ENCODE data around the gene TMBIM6.
"Not testable (repeated sequence)": the region's sequence is repeated elsewhere in the genome, so short reads cannot be mapped to it uniquely, and the experiment has no call there.

TMBIM6 gene

DNA sequence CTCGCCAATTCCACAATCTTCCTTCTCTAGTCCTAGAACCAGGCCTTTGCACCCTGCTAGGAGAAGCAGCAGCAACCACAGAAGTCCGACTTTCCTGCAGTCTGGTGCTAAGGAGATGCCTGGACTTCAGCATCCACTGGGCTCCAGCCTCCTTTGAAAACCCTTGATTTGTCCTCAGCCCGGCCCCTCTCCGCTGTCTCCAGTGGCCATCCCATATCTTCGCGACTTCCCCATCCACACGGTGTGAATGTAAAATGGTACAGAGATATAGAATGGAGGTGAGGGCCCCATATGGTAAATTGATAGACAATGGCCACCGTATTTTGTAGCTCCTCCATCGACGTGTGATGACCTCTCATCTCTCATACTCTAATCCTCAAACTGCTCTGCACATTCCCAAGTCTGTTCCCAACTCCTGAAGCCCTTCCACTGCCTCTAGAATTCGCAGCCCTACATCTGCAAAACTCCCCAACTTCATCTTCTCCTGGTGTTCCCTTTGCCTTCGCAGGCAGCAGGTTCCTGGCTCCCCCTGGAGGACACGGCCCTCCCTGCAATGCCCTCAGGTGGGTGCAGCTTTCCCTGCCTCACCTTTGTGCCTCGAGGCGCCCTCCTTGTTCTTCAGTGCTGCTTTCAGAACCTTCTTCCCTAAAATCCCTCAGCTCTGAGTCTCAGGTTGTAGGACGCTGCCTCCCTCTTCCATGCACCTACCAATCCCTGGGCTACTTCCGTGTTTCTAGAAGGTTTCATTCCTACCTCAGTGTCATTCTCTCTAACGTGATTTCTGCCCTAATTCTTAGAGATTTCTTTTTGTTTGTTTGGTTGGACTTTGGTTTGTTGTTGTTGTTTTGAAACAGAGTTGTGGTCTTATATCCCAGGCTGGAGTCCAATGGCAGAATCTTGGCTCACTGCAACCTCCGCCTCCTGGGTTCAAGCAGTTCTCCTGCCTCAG is 36.7 kb downstream of the TMBIM6 start:
- peak; percentile 71 to 83 for DNase-seq

DNA sequence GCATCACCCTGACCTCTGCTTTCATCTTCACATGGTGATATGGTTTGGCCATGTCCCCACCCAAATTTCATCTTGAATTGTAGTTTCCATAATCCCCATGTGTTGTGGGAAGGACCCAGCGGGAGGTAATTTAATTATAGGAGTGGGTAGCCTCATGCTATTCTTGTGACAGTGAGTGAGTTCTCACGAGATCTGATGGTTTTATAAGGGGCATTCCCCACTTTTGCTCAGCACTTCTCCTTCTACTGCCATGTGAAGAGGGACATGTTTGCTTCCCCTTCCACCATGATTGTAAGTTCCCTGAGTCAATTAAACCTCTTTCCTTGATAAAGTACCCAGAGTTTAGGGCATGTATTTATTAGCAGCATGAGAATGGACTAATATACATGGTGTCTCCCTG is 38.2 kb downstream of the TMBIM6 start:
- DNase-seq = no peak

DNA sequence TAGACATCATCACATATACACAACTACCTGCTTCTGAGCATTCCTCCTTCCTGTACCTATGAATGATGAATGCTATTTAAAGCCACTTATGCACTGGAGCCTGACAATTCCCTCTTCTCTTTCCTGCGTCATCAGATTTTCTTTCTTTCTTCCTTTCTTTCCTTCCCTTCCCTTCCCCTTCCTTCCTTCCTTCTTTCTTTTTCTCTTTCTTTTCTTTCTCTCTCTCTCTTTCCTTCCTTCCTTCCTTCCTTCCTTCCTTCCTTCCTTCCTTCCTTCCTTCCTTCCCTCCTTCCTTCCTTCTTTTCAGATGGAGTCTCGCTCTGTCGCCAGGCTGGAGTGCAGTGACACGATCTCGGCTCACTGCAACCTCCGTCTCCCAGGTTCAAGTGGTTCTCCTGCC is 39.6 kb downstream of the TMBIM6 start:
- DNase-seq = not testable (repeated sequence)

DNA sequence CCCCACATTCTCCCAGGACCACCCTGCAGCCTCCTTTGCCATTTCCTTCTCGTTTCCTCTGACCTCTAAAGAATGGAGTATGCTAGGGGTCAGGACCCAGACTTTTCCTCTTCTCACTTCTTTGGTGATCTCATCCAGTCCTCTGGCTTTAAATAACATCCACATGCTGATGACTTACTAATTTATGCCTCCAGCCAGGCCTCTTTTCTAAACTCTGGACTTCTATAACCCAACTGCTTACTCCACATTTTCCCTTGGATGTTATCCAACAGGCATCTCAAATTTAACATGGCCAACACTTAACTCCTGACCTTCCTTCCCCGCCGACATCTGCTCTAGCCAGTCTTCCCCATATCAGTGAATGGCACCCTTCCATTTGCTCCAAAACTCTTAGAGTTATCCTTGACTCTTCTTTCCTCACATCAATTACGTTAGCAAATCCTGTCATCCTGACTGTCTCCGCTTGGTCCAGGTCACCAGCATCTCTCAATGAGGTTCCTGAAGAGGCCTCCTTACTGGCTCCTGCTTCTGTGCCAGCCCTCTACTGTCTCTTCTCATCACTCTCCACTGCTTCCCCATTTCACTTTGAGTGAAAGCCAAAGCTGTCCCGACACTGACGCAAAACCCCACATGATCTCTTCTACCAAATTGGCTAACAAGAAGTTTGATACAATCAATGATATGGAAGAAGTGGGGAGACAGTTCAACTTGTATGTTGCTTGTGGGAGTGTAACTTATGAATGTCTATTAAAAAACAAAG is 42.7 kb downstream of the TMBIM6 start:
- no peak for DNase-seq

DNA sequence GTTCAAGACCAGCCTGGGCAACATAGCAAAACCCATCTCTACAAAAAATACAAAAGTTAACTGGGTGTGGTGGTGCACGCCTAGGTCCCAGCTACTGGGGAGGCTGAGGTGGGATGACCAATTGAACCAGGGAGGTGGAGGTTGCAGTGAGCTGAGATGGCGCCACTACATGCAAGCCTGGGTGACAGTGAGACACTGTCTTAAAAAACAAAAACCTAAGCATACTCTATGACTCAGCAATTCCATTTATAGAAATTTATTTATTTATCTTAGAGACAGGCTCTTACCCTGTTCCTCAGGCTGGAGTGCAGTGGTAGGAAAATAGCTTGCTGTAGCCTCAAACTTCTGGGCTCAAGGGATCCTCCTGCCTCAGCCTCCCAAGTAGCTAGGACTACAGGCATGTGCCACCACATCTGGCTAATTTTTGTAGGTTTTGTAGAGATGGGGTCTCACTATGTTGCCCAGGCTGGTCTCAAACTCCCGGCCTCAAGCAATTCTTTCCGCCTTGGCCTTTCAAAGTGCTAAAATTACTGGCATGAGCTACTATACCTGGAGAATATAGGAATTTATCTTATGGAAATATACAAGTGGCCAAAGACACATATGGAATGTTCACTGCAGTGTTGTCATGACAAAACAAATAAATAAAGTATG is 43.5 kb downstream of the TMBIM6 start:
- no peak for DNase-seq

DNA sequence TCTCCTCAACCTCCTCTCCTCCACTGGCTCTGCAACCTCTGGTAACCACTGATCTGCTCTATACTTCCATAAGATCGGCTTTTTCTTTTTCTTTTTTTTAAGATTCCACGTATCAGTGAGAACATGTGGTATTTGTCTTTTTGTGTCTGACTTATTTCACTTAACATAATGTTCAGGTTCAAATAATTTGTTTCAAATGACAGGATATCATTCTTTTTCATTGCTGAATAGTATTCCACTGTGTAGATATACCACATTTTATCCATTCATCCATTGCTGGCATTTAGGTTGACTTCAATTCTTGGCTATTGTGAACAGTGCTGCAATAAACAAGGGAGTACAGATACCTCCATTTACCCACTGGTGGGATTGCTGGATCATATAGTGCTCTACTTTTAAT is 46.3 kb downstream of the TMBIM6 start:
- no peak for DNase-seq

DNA sequence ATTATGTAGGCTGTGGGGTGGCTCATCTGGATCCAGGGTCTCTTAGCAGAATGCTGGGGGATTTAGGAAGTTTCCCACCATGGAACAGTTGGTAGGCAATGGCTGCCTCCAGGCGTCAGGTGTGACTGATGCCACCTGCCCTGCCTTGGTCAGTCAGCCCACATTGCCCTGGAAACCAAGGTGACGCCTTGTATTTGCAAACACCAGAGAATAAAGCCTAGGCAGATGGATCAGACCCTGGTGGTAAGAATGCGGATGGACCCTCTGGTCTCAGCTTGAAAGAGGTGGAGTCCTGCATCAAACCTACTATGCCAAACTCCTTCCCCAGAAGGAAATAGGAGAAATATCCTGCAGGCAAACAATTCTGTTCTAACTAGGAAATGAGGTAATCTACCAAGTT is 48.6 kb downstream of the TMBIM6 start:
- no peak for DNase-seq

DNA sequence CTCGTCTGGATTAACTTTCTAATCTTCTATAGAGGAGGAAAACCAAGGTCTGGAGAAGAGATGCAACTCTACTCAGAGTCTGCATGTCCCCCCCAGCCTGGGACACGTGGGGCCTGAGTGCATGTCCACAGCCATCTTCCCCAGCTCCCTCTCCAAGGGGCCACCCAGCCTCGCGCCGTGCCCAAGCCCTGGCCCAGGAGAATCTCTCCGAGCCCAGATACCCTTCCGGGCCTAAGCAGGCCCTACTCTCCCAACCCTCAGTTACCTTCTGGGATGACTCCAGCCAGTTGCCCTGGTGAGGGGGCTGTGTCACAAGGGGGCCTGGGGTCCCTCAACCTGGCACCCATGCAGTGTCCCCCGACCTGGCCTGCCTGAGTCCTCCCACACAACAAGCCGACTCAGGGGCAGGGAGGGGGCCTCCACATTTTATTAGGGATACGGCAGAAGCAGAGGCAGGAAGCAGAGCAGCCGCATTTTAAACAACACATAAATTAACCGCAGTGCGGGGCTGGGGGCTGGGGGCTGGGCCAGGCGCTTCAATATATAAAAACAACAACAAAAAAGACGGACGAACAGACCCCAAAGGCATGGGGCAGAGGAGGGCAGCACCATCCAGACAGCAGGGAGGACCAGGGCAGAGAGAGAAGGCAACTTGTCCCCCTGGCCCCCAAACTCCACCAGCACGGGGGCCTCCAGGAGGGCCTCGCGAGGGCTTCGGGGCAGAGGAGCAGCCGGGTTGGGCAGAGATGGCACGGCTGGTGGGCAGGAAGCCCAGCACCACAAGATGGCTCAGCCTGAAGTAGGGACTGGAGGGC is 49.6 kb downstream of the TMBIM6 start:
- no peak for DNase-seq

DNA sequence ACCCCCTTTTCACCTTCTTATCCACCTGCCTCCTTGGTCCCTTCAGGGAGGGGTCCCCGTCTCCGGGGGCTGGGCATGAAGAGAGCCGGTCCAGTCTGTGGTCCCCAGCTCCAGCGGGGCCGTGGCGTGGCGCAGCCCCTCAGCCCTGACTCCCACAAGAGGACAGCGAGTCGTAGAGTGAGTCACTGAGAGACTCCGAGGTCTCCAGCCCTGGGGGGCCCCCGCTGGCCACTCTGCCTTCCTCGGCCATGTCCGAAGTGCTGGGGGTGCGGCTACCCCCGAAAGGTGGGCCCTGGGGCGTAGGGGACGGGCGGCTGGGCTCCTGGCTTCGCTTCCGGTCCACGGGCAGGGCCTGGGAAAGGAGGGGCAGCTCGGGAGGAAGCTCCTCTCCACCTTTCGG is 50.3 kb downstream of the TMBIM6 start:
- no peak for DNase-seq

DNA sequence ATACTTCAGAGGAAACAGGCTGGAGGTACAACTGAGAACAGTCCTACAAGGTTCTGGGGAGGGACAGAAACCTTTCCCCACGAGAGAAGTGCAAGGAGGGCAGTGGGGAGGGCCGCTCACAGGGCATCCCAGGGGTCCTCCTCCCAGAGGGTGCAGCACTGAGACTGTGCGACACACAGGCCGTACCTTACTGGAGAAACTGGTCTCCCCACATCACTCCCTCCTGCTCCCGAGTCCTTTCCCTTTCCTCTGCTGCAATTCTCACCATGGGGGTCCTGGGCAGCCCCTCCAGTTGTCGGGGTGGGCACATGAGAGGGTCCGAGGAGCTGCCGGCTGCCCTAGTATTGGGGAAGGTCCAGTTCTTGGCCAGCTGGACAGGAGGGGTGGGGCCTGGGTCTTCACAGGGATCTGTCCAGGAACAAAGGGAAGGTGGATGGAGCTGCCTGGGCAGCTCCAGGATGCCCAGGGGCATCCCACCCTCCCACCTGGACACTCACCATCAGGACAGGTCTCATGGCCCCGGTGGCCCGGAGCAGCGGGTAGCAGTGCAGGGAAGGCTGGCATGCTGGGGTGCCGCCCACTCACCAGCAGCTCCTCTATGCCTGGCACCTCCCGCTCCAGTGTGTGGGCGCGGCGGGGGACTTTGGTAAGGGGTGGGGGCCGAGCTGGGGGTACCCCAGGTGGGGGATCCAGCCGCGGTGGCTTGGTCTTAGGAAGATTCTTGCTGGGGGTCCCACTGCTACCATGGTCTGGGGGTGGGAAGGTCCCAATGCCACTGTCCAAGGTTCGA is 51.0 kb downstream of the TMBIM6 start:
- DNase-seq = no peak

DNA sequence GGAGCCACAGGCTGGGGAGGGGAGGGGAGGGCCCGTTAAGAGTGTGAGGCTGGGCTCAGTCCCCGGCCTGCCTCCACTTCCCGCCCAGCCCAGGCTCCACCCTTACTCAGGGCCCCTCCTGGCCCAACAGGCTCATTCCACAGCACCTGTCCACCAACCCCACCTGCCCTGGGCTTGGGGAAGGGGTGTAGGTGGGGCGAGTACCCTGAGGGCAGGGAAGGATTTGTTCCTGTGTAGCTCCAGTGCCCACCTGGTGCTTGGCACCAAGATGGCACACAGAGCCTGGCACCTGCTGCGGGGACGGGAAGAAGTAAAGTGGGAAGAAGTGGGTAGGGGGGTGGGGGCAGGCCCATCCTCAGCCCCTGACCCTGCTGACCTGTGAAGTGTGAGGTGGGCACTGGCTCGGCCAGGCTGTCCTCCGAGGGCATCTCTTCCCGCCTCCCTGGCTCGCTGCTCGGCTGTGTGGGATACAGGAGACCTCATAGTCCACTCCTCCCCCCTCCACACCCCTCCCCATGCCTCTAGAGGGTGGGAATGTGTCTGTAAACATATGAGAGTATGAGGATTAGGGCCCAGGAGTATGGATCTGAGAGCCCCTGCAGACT is 51.7 kb downstream of the TMBIM6 start:
- DNase-seq = no peak

DNA sequence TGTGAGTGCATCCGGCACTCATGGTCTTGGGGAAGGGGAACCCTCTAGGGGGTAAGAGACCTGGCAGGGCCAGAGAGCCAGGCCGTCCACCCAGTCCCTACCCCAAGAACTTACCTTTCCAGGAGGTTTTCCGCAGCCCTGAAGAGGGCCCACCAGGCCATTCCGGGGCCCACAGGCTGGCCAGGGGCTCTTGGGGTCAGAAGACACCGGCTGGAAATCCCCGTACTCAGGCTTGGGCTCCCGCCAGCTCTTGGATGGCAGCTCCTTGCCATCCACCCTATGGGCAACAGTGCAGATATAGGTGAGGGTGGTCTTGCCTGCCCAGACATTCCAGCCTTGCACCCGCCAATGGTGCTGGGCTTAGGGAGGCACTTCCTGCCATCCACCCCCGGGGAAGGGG is 52.3 kb downstream of the TMBIM6 start:
- no peak for DNase-seq

DNA sequence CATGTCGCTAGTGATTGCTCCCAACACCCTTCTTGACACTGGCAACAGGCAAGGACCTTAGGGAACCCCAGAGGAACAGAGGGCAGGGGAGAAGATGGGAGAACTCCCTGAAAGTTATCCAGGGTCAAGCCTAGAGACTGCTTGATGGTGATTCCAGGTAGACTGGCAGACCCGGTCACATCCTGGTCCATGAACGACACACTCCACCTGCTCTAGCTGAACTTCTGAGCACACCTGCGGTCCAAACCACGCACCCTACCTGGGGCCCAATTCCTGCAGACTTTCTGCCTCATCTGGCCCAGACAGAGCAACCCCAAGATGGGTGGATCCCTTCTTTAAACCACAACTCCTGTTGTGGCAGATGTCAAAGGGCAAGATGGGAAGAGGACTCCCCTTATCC is 52.7 kb downstream of the TMBIM6 start:
- no peak for DNase-seq

DNA sequence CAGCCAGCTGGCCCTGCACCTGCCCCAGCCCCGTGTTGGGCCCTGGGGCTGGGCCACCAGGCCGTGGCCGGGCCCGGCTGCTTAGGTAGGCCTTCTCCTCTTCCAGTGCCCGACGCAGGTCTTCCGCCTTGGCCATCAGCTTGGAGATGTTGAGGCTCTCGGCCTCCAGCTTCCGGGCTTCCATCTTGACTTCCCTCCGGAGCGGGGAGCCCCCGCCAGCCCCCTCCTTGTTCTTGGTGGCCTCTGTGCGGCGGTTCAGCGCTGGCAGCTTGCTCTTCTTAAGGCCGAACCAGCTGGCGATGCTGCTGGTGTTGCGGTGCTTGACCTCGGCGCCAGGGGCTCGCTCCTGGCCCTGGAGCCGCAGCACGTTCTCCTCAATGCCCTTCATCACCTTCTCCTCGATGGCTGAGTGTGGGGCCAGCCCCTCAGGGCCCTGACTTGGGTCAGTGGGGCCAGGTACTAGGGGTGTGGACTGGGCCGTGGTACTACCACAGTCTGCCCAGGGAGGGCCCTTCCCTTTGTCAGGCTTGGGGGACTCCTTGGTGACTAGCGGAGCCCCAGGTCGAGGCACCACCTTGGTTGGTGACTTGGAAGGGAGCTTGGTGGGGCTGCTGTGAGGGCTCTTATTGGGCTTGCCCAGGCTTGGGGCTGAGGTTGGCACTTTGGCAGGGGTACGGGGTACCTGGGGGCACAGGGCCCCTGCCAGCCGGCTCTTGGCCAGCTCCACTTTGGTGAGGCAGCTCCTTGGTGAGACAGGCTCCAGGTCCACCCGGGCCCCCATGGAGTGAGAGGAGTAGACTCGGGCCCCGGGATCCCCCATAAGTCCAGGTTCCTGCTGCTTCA is 53.7 kb downstream of the TMBIM6 start:
- DNase-seq = no peak

DNA sequence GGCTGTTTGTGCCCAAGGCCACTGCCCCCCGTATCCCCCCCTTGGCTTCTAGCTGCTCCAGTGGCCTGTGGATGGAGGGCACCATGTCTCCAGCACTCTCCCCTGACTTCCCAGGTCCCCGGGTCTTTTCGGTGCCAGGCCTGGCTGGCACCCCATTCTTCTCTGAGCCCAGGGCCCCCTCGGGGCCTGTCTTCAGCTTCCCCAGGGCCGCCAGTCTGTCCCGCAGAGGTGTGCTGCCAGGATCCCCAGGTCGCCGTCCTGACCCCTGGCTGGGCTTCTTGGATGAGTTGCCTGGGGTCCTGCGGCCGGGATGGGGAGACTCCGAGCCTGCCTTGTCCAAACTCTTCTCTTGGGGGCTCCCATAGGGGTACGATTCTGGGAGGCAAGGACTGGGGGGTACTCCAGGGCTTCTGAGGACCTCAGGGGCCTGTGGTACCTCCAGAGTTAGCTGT is 54.3 kb downstream of the TMBIM6 start:
- DNase-seq = no peak

DNA sequence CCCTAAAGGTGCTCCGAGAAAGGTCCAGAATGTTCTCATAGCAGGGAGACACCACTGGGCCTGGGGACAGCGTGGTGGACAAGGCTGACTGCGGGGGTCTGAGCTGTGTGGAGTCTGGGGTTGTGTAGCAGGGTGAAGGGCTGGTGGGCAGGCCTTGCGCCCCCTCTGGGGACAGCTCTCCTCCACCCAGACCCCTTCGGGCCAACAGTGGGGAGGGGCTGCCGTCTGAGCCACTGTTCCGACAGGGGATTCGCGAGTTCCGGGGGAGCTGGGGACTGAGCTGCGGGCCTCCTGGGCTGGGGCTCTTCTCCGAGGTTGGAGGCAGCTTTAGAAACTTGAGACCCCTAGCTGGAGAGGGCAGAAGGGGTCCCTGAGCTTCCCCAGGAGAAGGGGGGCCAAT is 54.8 kb downstream of the TMBIM6 start:
- no peak for DNase-seq

DNA sequence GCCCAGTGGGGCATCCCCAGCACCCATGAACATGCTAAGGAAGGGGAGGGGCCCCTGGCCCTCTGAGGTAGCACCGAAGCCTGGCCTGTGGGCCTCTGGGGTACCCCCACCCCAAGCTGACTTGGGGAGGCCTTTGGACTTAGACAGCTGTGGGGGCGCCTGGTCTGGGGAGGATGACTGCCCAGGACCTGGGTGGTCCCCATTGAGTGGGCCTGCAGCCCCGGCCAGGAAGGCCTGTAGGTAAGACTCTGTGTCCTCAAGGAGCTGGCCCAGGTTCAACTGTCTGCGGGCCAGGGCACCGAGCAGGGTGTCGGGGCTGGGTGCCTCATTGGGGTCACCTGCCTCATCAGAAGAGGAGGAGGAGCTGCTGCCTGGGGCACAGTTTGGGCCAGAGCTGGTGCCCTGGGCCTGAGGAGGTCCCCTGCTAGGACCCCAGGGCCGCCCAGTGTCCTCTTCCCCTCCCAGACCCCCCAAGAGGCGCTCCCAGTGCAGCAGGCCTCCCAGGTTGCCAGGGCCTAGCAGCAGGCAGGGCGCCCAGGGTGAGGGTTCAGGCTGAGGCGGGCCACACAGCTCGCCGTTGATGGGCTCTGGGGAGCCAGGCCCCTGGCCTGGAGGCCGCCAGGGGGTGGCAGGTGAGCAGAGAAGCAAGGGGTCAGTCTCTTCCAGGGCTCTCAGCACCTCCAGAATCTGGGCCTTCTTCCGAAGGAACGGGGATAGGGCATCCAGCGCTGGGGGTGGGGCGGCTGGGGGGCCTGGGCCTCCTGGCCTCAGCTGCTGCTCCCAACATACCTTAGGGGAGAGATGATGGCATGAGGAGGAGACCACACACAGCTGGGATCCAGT is 55.5 kb downstream of the TMBIM6 start:
- DNase-seq = no peak

DNA sequence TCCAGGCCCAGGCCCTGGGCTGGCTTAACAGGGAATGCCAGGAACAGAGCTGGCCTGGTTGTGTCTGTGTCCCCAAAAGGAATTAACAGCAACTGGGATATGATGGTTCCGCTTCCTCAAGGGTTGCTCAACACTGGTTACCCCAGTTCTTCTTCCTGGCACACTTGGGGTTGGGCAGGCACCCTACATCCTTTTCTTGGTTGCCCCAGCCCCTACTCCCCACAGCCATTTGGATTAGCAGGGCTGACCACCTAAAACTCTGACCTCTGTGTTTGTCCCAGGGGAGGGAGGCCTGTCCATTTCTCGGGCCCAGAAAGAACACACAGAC is 56.1 kb downstream of the TMBIM6 start:
- no peak for DNase-seq

DNA sequence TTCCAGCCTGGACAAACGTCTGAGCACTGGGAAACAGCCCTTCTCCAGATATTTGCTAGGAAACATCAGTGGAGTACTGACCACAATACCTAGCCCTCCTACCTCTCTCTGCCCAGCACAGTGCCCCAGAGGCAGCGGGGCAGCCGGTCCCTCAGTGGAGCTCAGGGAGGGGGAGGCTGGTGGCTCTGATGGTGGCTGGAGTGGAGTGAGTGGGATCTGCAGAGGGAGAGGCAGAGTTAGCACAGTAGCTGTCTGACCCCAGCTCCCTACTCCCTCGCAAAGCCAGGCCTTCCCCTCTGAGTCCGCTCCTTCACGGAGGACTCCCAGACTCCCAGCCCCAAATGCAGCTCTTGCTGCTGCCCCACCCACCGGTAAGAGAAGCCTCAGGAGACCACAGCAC is 56.9 kb downstream of the TMBIM6 start:
- no peak for DNase-seq

DNA sequence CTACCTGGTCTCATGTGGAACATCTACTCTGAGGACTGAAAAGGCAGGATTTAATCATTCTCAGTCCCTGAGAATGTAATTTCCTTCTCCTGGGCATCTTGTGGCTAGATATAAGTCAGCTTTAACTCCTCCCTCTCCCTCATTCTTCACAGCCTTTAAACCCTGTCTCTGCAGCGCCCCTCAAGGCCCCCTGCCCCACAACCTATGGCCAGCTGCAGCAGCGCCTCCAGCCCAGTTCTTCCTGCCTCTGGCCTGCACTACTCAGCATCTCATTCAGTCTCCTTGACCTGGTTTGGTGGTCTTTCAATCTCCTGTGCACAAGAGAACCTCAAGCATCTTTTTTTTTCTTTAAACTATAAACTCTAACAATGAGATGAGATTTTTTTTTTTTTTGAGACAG is 57.6 kb downstream of the TMBIM6 start:
- no peak for DNase-seq
